LoVo (cell line): ENCODE measurements around the gene ZNF865.
"Not testable (repeated sequence)": the region's sequence is repeated elsewhere in the genome, so short reads cannot be mapped to it uniquely, and the experiment has no call there.

Experiments
- DNase-seq: peaks from one replicate; pipeline ENCODE4 v3.0.0-alpha.2; 2016; ENCODE audit warnings: low spot score

The ZNF865 gene

GRCh38 chr19:55605637-55606470, at the start of gene ZNF865:
Gene ZNF865 (plus strand): TSS chr19:55605647. CDS start chr19:55613619, 7,972 bp downstream.
- peak; percentile 75 for DNase-seq

DNA sequence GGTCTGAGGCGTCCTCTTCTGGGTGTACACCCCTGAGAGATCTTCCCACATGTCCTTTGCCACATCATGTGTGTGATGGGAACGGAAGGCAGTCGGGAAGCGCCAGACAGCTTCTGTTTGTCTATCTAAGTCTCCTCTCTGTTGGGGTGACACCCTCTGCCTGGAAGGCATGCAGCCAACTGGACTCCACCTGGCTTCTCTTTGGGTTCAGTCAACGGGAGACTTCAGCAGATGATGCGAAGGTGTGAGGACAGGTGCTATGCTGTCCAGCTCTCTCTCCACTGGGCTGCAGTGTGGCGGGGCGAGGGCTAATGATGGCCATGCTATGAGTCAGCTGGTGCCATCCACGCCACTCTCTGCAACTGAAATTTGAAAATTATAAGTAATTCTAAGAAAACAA, 45.8 kb upstream of the ZNF865 start:
- no peak for DNase-seq

GRCh38 chr19:55563261-55563690, 42.2 kb upstream of the ZNF865 start:
- DNase-seq, result no peak

- DNase-seq, result no peak
Measured at GRCh38 chr19:55566823-55567222, 38.6 kb upstream of the ZNF865 start.

DNA sequence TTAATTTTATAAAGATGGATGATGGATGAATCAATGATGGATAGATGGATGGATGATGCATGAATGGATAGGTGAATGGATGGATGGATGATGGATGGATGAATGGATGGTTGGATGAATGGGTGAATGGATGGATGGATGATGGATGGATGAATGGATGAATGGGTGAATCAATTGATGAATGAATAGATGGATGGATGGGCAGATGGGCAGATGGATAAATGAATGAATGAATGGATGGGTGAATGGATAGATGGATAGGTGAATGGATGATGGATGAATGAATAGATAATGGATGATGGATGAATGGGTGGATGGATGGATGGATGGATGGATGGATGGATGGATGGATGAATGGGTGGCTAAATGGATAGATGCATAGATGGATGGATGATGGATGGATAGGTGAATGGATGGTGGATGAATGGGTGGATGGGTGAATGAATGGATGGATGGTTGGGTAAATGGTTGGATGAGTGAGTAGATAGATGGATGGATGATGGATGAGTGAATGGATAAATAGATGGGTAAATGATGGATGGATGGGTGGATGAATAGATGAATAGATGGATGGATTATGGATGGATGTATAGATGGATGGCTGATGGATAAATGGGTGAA, 37.6 kb upstream of the ZNF865 start:
- DNase-seq, result no peak

DNA sequence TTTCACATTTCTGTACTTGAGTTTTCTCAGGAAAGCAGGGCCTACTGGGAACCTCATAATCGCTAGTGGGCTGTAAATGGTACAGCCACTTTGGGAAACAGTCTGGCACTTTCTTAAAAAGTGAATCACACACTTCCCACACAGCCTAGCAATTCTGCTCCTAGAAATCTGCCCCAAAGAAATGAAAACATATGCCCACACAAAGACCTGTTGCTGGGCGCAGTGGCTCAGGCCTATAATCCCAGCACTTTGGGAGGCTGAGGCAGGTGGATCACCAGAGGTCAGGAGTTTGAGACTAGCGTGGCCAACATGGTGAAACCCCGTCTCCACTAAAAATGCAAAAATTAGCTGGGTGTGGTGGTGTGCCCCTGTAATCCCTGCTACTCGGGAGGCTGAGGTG, 36.0 kb upstream of the ZNF865 start:
- DNase-seq, result not testable (repeated sequence)

GRCh38 chr19:55573929-55574328, 31.5 kb upstream of the ZNF865 start:
- not testable (repeated sequence) for DNase-seq

- no peak for DNase-seq
Measured at GRCh38 chr19:55576746-55577145, 28.7 kb upstream of the ZNF865 start.

GRCh38 chr19:55578031-55578760, 27.3 kb upstream of the ZNF865 start:
- no peak for DNase-seq

- DNase-seq, result no peak
Measured at GRCh38 chr19:55578761-55579747, 26.4 kb upstream of the ZNF865 start.

- no peak for DNase-seq
Measured at GRCh38 chr19:55579766-55580621, 25.5 kb upstream of the ZNF865 start.

DNA sequence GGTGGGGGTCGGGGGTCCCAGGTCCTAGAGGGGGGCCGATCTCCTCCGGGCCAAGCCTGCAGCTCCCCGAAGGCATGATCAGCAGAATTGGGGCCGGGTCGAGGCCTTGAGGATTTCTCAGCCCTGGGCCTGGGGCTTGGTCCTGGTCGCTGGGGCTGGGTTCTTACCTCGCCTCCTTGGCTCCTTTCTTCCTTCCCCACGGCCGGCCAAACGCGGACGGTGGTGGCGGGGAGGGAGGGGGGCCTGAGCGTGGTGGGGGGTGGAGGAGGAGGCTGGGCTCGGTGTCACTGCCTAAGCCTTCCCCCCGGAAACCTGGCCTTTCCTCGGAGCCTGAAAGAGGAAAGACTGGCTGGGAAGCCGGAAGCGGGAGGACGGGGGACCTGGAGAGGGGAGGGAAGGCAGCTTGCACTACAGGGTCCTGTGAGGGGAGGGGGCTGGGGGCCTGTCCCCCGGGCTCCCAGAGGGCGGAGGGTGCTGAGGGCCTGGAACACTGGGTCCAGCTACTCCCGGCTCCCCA, 24.8 kb upstream of the ZNF865 start, which contains the start of gene ZNF579:
ZNF579 (minus strand) TSS at position 221 of the 517 bp plus-strand sequence. CDS start 1,209 bp downstream, outside the sequence.
- DNase-seq, result peak; percentile 85

DNA sequence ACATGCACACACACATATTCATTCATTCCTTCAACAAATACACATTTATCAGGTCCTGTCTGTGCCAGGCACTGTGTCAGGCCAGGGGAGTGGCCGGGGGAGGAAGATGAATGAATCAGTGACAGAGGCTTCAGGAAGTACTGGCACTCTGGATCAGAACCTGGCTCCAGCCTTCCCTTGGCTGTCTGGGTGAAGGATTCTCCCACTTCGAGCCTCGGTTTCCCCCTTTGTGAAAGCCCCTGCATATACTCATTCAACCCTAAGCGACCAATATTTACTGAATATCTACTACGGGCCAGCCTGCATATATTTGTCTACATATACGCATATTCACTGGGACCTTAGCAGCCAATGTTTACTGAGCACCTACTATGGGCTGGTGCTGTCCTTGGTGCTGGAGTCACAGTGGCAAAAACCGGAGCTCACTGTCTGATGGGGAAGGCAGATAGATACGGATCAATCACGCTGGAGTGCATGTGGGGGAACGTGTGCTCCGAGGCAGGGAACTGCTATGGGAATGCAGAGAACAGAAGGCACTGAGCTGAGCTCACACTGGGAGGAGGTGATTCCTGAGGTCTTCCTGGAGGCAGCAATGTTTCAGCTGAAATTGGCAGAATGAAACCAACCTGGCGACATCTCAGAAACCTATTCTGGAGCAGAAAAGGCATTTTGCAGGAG, 24.2 kb upstream of the ZNF865 start:
- no peak for DNase-seq

DNA sequence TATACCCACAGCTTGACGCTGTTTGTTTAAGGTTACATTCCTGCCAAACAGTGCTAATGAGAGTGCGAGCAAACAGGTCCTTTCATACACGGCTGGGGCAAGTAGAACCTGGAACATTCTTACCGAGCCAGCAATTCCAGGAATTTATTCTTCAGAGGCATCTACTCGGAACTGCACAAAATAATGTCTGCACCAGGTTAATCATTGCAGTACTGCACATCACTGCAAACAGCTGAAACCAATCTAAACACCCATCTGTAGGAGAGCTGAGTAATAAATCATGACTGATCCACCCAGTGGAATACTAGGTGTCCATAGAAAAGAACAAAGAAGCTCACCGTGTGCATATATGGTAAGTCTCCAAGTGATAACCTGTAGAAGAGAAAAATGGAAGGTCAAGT, 23.6 kb upstream of the ZNF865 start:
- DNase-seq, result no peak

- DNase-seq, result not testable (repeated sequence)
Measured at GRCh38 chr19:55582284-55582683, 23.2 kb upstream of the ZNF865 start.

- DNase-seq, result not testable (repeated sequence)
Measured at GRCh38 chr19:55583897-55584296, 21.6 kb upstream of the ZNF865 start.

DNA sequence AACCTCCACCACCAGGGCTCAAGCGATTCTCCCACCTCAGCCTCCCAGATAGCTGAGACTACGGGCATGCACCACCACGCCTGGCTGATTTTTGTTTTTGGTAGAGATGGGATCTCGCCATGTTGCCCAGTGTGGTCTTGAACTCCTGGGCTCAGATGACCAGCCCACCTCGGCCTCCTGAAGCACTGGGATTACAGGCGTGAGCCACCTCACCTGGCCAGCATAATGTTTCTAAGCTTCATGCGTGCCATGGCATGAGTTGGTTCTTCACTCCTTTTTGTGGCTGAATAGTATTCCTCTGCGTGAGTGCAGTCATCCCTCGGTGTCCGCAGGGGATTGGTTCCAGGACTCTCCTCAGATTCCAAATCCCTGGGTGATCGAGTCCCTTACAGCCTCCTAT, 20.6 kb upstream of the ZNF865 start:
- DNase-seq, result no peak

- DNase-seq, result no peak
Measured at GRCh38 chr19:55585658-55586339, 19.6 kb upstream of the ZNF865 start.
